ENCODE results near the gene SELENOF. TPM values are rescaled to one million over a fixed set of nuclear protein-coding genes. Genes with fewer than 3 reads are reported as not detected.
"Not testable (repeated sequence)": the region's sequence is repeated elsewhere in the genome, so short reads cannot be mapped to it uniquely, and the experiment has no call there.

SELENOF gene
- total RNA-seq, 4 donors from 2014 or later = 71.0 to 123 (median 102) TPM

GRCh38 chr1:86872086-86872485, 41.8 kb downstream of the SELENOF start:
- H3K4me1 ChIP-seq = peaks cover 0 to 9% (median 0%) of the 10 kb centered on the region in 3 donors
- no peak for TF ChIP-seq POLR2A (IDR thresholded peaks at IDR 0.05)
- no peak for TF ChIP-seq EP300 (IDR thresholded peaks at IDR 0.05)
- TF ChIP-seq CTCF (IDR thresholded peaks at IDR 0.05) = no peak
- no peak for TF ChIP-seq POLR2AphosphoS5 (IDR thresholded peaks at IDR 0.05)
- no peak overlapping the region for H3K27ac ChIP-seq
- H3K36me3 ChIP-seq = peaks cover 0 to 21% of the 10 kb centered on the region in 2 donors
- H3K9me3 ChIP-seq = no peaks in the 10 kb centered on the region
- 87 to 97% methylated on average over 2 to 8 of the region's 8 CpGs for WGBS, 2 donors (ENCODE audit: low coverage in 1 of 2)
- H3K4me3 ChIP-seq = no peak overlapping the region
- H3K27me3 ChIP-seq = no peaks in the 10 kb centered on the region
- no peak for ATAC-seq

- ATAC-seq = no peak
- TF ChIP-seq POLR2A (IDR thresholded peaks at IDR 0.05) (no peak), EP300 (IDR thresholded peaks at IDR 0.05) (no peak), CTCF (IDR thresholded peaks at IDR 0.05) (no peak), POLR2AphosphoS5 (IDR thresholded peaks at IDR 0.05) (no peak)
- 89 to 96% methylated on average over 3 of the region's 3 CpGs for WGBS, 2 donors (ENCODE audit: low coverage in 1 of 2)
- Histone ChIP-seq H3K4me3 (no peak overlapping the region), H3K27me3 (no peaks in the 10 kb centered on the region), H3K9me3 (no peaks in the 10 kb centered on the region), H3K36me3 (peaks cover 0 to 15% of the 10 kb centered on the region in 2 donors), H3K4me1 (peaks cover 0 to 9% (median 0%) of the 10 kb centered on the region in 3 donors), H3K27ac (no peak overlapping the region)
These were observed 42.9 kb downstream of the SELENOF start for GRCh38 chr1:86871001-86871400.

GRCh38 chr1:86868477-86868876, 45.4 kb downstream of the SELENOF start:
- TF ChIP-seq EP300 (IDR thresholded peaks at IDR 0.05) = no peak
- TF ChIP-seq CTCF (IDR thresholded peaks at IDR 0.05) = no peak
- no peak for TF ChIP-seq POLR2A (IDR thresholded peaks at IDR 0.05)
- TF ChIP-seq POLR2AphosphoS5 (IDR thresholded peaks at IDR 0.05) = no peak
- ATAC-seq = no peak
- Histone ChIP-seq H3K27me3 (no peaks in the 10 kb centered on the region), H3K4me1 (peaks cover 0 to 9% (median 0%) of the 10 kb centered on the region in 3 donors), H3K36me3 (peaks cover 0 to 8% of the 10 kb centered on the region in 2 donors), H3K4me3 (no peak overlapping the region), H3K9me3 (no peaks in the 10 kb centered on the region), H3K27ac (no peak overlapping the region)
- WGBS, 2 donors (ENCODE audit: low coverage in 1 of 2) = 50% methylated on average over 1 of the region's 1 CpG; no CpG with 5 or more reads in 1 of the 2 donors

GRCh38 chr1:86867278-86867677, 46.6 kb downstream of the SELENOF start:
- not testable (repeated sequence) for H3K4me1 ChIP-seq, H3K9me3 ChIP-seq, H3K27ac ChIP-seq, H3K36me3 ChIP-seq, ATAC-seq, H3K27me3 ChIP-seq, H3K4me3 ChIP-seq
- 94% methylated on average over 4 of the region's 4 CpGs; no CpG with 5 or more reads in 1 of the 2 donors for WGBS, 2 donors (ENCODE audit: low coverage in 1 of 2)

GRCh38 chr1:86866665-86867064, 47.3 kb downstream of the SELENOF start:
- no peak for TF ChIP-seq CTCF (IDR thresholded peaks at IDR 0.05)
- TF ChIP-seq POLR2AphosphoS5 (IDR thresholded peaks at IDR 0.05) = no peak
- no peak for TF ChIP-seq POLR2A (IDR thresholded peaks at IDR 0.05)
- no peak for TF ChIP-seq EP300 (IDR thresholded peaks at IDR 0.05)

More at GRCh38 chr1:86866665-86867064, 47.3 kb downstream of the SELENOF start:
- no peak for ATAC-seq
- no peak overlapping the region for H3K27ac ChIP-seq
- peaks cover 0 to 9% (median 0%) of the 10 kb centered on the region in 3 donors for H3K4me1 ChIP-seq
- H3K9me3 ChIP-seq = no peaks in the 10 kb centered on the region
- H3K4me3 ChIP-seq = no peak overlapping the region
- H3K36me3 ChIP-seq = peaks cover 0 to 10% of the 10 kb centered on the region in 2 donors
- H3K27me3 ChIP-seq = no peaks in the 10 kb centered on the region
